NCI-H1105 (cell line): Measurements from ENCODE around the gene HES4.
A peak's percentile ranks its signal among the peaks of the same experiment; 100 is the strongest.

Experiments used
- DNase-seq: peaks from one replicate; lab custom pipeline; 2025; lab: John Stamatoyannopoulos, UW

HES4 gene

DNA sequence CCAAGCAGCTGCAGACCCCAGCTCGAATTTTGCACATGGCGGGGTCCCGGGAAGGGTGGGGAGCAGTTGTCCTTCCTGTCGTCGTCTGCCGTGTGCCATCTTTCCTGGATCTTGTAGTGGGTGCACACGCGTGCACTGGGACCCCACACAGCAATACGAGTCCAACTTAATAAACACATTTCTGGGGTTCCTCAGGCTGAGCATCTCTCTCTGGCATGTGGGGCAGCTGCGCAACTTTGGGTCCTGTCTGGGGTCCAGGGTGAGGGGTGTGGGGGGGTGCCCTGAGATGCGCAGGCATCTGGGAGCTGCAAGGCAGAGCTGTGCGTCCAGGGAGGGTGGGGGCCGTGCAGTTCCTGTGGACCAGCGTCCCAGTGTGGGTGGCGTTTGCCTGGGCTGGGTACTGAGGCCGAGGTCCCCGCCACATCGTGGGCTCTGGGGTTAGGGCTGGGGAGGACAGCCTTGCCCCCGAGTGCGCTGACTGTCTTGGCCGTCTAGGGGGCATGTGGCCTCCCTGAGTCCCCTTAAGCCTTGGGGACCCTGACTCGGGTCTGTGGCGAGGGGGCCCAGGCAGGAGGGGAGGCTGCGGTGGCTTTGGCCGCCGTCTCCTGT is 34.3 kb downstream of the HES4 start:
- no peak for DNase-seq

DNA sequence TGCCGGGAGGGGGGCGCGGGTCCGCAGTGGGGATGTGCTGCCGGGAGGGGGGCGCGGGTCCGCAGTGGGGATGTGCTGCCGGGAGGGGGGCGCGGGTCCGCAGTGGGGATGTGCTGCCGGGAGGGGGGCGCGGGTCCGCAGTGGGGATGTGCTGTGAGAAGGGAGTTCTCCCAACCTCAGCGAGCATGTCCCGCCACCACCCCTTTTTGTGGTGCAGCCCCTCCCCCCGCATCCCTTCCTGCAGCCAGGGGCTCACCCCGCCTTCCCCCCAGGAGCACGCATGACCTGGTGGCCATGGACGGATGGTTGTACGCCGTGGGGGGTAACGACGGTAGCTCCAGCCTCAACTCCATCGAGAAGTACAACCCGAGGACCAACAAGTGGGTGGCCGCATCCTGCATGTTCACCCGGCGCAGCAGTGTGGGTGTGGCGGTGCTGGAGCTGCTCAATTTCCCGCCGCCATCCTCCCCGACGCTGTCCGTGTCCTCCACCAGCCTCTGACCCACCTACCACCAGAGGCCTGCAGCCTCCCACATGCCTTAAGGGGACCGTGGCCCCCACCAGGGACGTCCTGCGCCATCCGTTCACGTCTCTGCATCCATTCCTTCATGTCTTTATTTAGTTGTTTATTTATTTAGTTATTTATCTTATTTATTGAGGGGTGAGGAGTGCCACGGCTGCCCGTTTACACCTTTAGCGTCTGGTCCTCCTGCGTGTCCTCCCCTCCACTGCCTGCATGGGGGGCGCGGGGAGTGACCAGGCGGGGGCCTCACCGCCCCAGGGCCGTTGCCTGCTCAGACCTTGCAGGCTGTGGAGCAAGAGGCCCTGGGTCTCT is 35.0 kb downstream of the HES4 start:
- no peak for DNase-seq

DNA sequence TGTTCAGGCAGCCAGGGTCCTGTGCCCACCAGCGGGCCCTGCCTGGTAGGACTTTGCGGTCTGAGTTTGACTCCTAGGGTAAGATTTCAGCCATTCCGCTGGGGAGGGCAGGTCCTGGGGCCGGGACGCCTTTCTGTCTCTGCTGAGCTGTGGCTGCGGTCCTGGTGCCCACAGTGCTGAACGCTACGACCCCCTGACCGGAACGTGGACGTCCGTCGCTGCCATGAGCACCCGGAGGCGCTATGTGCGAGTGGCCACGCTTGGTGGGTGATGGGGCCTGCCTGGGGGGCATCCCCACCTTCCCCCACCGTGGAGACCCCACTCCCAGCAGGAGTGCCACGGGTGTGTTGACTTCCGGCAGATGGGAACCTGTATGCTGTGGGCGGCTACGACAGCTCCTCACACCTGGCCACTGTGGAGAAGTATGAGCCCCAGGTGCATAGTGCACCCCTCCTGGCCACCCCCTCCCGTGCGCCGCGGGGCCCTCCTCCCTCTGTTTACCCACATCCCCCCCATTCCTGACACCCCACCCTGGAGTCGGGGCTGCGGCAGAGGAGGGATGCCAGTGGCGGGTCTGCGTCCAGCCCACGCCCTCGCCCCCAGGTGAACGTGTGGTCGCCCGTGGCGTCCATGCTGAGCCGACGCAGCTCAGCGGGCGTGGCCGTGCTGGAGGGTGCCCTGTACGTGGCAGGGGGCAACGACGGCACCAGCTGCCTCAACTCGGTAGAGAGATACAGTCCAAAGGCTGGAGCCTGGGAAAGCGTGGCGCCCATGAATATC is 36.0 kb downstream of the HES4 start:
- DNase-seq: no peak

DNA sequence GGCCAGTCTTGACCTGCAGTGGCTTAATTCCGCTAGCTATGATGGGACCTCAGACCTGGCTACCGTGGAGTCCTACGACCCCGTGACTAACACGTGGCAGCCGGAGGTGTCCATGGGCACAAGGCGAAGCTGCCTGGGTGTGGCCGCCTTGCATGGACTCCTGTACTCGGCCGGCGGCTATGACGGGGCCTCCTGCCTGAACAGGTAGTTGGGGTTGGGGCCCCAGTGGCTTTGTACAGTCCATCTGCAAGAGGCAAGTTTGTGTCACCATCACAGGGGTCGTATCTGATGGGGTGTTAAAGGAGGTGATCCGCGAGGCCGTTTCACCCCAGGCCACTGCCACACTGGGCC is 36.6 kb downstream of the HES4 start:
- no peak for DNase-seq

DNA sequence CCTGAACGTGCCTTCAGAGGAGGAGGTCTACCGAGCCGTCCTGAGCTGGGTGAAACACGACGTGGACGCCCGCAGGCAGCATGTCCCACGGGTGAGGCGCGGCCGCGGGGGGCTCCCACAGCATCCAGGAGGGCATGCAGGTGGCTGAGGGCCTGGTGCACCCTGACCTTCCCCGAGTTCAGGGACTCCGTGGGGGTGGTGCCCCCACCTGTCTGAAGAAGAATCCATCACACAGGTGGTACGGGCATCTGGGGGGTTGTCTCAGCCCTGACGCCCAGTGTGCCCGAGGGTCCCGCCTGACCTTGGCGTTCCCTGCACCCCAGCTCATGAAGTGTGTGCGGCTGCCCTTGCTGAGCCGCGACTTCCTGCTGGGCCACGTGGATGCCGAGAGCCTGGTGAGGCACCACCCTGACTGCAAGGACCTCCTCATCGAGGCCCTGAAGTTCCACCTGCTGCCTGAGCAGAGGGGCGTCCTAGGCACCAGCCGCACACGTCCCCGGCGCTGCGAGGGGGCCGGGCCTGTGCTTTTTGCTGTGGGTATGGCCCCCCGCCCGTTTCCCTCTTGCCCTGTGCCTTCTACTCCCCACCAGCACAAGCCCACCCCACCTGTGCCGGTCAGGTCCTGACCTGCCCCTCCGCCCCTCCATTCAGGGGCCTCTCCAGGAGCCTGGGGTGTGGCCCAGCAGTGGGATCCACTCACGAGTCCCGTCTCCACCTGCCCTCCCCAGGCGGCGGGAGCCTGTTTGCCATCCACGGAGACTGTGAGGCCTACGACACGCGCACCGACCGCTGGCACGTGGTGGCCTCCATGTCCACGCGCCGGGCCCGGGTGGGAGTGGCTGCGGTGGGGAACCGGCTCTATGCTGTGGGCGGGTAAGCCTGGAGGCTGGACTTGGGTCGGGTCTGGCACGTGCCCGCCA is 37.3 kb downstream of the HES4 start:
- DNase-seq: no peak

DNA sequence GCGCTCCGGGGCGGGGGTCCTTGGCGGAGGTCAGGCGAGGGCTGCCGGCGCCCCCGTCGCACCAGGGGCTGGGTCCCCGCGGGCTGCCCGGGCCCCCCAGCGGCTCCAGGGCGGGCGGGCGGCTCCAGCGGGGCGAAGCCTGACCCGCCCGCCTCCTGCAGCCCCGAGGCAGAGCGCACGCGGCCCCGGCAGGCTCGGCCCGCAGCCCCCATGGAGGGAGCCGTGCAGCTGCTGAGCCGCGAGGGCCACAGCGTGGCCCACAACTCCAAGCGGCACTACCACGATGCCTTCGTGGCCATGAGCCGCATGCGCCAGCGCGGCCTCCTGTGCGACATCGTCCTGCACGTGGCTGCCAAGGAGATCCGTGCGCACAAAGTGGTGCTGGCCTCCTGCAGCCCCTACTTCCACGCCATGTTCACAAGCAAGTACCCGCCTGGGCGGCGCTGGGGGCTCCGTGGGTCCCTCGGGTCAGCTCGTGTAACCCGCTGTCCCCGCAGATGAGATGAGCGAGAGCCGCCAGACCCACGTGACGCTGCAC is 38.7 kb downstream of the HES4 start:
- no peak for DNase-seq

DNA sequence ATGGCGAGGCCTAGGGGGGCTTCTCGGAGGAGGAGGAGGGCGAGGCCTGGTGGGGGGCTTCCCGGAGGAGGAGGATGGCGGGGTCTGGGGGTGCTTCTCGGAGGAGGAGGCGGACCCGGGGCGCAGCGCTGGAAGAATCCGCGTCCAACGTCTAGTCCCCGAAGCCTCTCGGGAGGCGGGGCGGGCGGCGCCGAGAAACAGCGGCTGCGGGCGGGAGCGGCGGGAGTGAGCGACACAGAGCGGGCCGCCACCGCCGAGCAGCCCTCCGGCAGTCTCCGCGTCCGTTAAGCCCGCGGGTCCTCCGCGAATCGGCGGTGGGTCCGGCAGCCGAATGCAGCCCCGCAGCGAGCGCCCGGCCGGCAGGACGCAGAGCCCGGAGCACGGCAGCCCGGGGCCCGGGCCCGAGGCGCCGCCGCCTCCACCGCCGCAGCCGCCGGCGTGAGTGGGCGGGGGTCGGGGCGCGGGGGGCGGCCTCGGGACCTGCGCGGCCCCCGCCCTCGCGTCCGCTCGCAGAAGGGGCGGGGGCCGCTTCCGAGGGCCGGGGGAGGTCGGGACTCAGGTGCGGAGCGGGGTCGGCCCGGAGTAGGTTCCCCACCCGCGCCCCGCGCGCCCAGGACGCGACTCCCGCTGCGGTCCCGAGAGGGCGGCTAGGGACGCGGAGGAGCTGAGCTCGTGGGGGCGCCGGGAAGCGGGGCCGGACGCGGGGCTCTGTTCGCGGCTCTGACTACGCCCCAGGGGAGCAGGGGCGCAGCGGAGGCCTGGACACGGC is 39.4 kb downstream of the HES4 start, which contains the start of gene KLHL17:
Gene KLHL17, plus strand, starts transcription at position 222 of the 769 bp plus-strand sequence. Its CDS starts 110 bp downstream, at position 332.
- DNase-seq: no peak

DNA sequence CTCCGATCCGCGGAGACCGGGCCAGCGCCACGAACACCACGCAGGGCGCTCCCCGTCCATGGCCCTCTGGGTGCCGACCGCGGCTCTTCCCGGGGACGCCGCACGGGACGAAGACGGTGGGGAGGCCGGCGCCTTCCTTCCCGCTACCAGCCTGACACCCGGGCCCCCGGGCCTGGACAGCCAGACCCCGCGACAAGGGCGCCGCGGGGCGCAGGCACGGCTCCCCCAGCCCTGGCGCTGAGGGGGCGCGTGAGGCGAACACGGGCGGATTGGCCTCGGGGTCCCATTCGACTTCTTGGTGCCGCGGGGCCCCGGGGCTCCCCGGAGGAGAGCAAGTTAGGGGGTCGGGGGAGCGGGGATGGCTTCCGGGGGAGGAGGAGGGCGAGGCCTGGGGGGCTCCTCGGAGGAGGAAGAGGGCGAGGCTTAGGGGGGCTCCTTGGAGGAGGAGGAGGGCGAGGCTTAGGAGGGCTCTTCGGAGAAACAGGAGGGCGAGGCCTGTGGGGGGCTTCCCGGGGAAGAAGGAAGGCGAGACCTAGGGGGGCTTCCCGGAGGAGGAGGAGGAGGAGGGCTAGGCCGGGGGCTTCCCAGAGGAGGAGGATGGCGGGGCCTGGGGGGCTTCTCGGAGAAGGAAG is 40.0 kb downstream of the HES4 start:
- no peak for DNase-seq

DNA sequence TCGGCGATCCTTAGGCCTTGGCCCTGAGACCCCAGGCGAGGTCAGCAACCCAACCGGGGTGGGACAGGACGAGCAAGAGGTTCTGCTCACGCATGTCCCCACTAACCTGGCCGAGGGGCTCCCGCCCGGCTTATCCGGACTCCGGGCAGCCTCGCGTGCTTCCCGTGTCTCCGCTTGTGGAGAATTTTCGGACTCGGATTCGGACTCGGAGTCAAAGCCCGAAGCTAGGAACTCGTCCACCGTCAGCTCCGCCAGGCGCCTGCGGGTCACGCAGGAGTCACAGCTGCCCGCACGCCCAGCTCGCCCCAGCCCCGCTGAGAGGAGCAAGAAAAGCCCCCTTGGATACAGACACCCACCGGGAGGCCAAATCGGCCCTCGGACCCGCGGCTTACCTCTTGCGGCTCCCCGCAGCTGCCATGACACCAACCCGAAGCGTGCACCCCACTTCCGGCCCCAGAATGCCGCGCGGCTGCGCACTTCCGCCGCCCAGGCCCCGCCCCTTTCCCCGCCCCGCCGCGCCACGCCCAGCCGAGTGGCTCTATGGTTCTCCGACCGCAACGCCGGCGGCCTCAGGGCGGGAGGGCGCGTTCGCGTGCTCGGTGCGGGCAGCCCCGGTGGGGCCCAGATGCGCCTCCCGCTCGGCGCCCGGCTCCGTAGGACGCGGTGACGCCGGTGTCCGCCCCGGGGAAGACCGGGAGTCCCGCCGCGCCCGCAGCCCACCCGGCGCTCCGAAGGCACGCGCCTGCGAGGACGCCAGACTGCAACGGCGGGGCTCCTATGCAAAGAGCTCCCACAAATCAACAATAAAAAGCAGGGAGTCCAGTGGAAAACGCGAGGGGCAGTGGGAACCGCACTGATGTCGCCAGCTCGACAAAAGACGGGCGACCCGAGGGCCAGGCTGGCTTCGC is 40.8 kb downstream of the HES4 start, which contains the start of gene NOC2L:
Gene NOC2L, minus strand, starts transcription at position 434 of the 908 bp plus-strand sequence. Its CDS starts 16 bp downstream, at position 418.
- DNase-seq: peak; percentile 83

DNA sequence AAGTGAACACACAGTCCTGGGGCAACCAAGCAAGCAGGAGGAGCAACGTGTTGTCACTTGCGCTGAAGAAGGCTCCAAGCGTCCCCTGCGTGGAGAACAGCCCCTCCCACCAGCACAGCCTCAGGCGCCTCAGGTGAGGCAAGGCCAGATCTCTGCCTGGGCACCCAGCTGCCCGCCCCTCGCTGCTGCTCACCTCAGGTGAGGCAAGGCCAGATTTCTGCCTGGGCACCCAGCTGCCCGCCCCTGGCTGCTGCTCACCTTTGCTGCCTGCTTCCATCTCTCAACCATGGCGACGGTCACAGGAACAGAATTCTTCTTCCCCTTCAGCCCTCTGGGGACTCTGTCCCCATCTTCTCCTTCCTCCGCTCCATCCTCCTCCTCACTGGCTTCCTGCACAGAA is 43.3 kb downstream of the HES4 start:
- no peak for DNase-seq

DNA sequence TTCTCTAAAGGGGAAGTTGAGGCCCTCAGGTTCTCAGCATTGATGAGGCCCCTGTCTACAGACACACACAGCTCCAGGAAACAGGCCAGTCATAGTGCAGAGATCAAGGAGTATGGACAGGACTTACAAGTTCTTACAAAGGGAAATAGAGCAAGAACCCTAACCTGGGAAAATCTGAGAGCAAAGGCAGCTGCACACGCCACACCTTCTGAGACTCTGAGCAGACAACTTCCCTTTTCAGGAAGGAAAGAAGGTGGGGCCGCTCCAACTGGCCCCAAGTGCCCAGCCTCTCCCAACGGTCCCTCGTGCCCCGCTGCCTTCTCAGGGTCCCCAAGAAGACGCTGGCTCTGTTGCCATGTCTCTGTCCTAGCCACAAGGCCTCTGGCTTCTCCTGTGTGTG is 44.4 kb downstream of the HES4 start:
- no peak for DNase-seq

DNA sequence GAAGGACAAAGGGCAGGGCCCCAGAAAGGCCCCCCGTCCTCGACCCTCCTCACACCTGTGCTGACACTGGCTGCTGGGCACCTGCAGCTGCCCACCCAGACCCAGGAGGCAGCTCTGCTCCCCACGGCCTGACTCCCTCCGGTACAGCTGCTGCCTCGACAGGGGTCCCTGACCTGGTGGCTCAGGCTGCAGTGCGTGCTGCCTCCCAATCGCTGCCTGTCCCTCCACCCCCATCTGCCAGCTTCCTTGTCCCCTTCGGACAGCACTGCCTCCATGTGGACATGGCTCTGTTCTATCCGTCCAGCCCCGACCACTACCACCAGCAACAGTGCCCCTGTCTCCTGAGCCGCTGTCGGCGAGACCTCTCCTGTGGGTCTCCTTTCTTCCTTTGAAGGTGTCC is 45.0 kb downstream of the HES4 start:
- no peak for DNase-seq

DNA sequence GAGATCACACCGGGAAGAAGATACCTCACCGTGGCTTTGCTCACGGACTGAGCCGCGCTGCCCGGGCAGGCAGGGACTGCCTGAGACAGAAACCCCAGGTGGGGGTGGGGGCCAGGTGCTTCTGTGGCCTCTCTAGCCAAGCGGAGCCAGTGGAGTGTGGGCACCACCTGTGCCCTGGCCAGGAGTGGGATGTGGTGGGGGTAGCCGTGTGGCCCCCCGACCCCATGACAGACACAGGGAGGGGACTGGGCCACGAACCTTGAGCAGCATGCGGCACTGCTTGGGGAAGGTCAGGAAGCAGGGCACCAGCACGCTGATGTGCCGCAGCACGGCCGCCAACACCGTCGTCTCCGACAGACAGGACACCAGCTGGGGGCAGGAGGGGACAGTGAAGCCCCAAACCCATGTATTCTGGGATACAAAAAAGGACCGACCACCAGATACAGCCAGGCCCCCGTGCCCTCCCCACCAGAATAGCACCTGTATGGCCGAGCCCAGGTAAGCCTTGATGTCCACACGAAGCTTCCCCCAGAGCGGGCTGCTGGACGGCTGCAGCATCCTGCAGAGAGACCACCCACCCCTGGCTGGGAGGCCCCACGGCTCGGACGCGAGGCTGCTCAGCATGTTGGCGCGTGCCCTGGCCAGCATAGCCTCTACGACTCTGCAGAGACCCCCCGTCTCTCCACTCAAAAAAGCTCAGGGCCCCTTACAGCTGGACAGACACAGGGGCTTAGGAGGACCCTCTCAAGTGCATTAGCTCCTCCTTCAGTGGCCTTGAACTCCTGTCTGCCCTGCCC is 46.2 kb downstream of the HES4 start:
- no peak for DNase-seq

DNA sequence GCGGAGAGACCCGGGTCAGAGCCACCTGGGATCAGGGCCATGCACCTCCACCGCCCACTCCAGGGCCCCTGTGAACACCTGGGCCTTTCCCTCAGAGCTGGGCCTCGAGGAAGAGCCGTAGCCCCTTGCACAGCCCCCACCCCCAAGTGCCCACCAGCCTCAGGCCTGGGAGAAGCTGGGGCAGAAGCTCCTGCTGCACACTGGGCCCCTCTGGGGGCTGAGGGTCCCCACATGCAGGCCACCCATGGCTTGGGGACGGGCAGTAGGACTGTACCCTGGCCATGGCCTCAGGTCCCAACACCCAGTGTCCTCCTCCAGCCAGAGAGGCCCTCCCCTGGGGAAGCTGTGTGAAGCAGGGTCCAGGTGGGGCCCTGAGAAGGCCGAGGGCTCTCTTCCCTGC is 47.3 kb downstream of the HES4 start:
- no peak for DNase-seq

DNA sequence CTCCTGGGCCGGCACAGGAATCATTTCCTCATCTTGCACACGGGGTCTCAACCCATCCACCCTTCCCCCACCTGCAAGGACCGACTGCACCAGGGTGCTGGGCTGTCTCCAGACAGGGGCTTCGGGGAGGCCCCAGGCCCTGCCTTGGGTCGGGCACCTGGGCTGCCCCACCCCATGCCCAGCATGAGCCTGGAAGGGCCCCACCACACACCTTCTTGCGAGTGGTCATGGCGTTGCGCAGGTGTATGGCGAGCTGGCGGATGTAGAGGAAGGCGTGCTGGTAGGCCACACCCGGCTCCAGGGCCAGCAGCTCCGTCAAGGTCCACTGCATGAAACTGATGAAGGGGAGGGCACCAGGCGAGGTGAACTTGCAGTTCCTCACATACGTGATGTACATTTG is 47.7 kb downstream of the HES4 start:
- no peak for DNase-seq

DNA sequence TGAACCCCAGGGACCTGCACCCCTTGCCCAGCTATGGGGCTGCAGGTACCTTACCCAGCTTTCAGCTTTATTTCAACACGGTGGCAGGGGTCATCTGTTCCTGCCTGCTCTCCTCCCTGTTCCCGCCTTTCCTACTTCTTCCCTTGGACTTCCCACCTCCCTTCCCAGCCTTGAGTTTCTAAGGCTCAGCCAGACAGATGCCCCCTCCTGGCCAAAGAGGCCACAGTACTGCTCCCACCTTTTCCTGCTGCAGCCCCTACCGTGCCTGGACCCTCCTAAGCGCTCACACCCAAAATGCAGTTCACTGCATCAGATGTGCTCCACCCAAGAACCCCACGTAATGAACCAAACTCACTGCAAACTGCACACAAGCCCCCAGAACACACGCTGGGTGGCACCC is 48.5 kb downstream of the HES4 start:
- no peak for DNase-seq

DNA sequence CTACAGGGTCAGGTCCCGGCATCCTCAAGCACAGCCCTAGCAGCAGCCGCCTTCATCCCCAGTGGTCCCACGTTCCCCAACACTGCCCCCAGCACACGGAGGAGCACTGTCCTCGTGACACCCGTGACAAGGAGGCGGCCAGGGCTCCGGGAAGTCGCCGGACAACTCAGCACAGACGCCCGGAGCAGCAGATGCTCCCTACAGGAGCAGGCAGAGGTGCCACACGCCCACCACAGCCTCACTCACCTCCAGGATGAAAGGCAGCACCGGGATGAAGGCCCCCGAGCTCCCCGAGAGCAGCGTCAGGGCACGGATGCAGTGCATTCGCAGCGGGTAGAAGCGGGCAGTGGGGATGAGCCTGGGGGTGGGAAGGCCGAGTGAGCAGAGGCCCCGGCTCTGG is 49.0 kb downstream of the HES4 start:
- no peak for DNase-seq

DNA sequence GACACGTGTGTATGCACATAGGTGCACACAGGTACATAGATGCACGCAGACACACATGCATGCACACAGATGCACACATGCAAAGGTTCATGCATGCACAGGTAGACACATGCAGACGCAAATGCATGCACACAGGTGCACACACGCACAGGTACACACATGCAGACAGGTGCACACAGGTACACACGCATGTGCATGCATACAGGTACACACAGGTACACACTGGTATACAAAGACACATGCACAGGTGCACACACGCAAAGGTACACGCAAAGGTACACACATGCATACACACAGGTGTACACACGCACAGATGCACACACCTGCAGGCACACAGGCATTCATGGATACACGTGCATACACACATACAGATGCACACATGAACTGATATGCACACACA is 49.6 kb downstream of the HES4 start:
- no peak for DNase-seq
